Caco-2 (cell line): ENCODE data around the gene IL27RA. TPM values are rescaled to one million over a fixed set of nuclear protein-coding genes. Genes with fewer than 3 reads are reported as not detected.
"Not testable (repeated sequence)": the region's sequence is repeated elsewhere in the genome, so short reads cannot be mapped to it uniquely, and the experiment has no call there.

Source experiments
- BruUV-seq: library from RNA; stranded (reverse); fragments of 400-500 nt; replicated peaks from 2 replicates; lab custom pipeline; 2021; lab: Mats Ljungman, UMichigan
- CTCF ChIA-PET: fragments of 300-600 bp; sonication (Branson Sonifier 250); formaldehyde crosslinking; loops from one replicate; lab custom pipeline; 2022; ENCODE audit warnings: antibody characterized with exemption; lab: Charles Lee
- POLR2A ChIA-PET: fragments of 300-600 bp; sonication (Branson Sonifier 250); formaldehyde crosslinking; loops from one replicate; lab custom pipeline; 2022; ENCODE audit warnings: antibody characterized with exemption; lab: Charles Lee
- DNase-seq, 2 experiments: peaks; one replicate each; pipeline versions ENCODE4 v3.0.0 to v3.0.0-alpha.2; 2020 to 2022
- H3K27me3 ChIP-seq: replicated peaks from 2 replicates; pipeline ENCODE4 v1.6.0; 2011; ENCODE audit warnings: low read length; ENCODE audit not compliant: control insufficient read depth, insufficient read depth
- H3K36me3 ChIP-seq: 2 replicates; pipeline ENCODE4 v1.5.1; 2011; ENCODE audit warnings: low read length; ENCODE audit not compliant: control insufficient read depth, insufficient read depth
- H3K4me1 ChIP-seq: fragments of 250-450 bp; sonication (Bioruptor Pico); 2 replicates; pipeline ENCODE4 v1.5.1; 2020; ENCODE audit warnings: mild to moderate bottlenecking
- H3K4me3 ChIP-seq: 2 replicates; pipeline ENCODE4 v1.5.1; 2011; ENCODE audit warnings: low read depth, mild to moderate bottlenecking, control low read depth, low read length
- H3K9me3 ChIP-seq: fragments of 250-450 bp; sonication (Bioruptor Pico); 2 replicates; pipeline ENCODE4 v1.5.1; 2020; ENCODE audit warnings: mild to moderate bottlenecking, moderate library complexity
- H3K27ac Mint-ChIP-seq: one replicate; pipeline ENCODE4 v1.8.0; 2022; ENCODE audit warnings: mixed read lengths; ENCODE audit not compliant: unreplicated experiment
- H3K27me3 Mint-ChIP-seq: one replicate; pipeline ENCODE4 v1.8.0; 2022; ENCODE audit warnings: mixed read lengths; ENCODE audit not compliant: insufficient read depth, unreplicated experiment
- H3K36me3 Mint-ChIP-seq: one replicate; pipeline ENCODE4 v1.8.0; 2022; ENCODE audit warnings: mild to moderate bottlenecking, mixed read lengths; ENCODE audit not compliant: insufficient read depth, unreplicated experiment
- H3K4me1 Mint-ChIP-seq: one replicate; pipeline ENCODE4 v1.8.0; 2022; ENCODE audit warnings: low read depth, mixed read lengths; ENCODE audit not compliant: unreplicated experiment
- H3K4me3 Mint-ChIP-seq: one replicate; pipeline ENCODE4 v1.8.0; 2022; ENCODE audit warnings: mild to moderate bottlenecking, moderate library complexity, mixed read lengths; ENCODE audit not compliant: unreplicated experiment
- H3K9me3 Mint-ChIP-seq: one replicate; pipeline ENCODE4 v1.8.0; 2022; ENCODE audit warnings: mixed read lengths; ENCODE audit not compliant: unreplicated experiment
- CTCF ChIP-seq, 2 experiments: fragments of 200-600 bp in 1 of 2; IDR thresholded peaks; 1 replicate in 1 of 2; 2 replicates in 1 of 2; pipeline versions ENCODE4 v1.5.1 to v1.8.0; 2011 to 2022; ENCODE audit warnings: antibody characterized with exemption in 1 of 2, control low read depth in 1 of 2, inconsistent platforms in 1 of 2, low read depth in 1 of 2, low read length in 1 of 2, mild to moderate bottlenecking in 1 of 2, moderate library complexity in 1 of 2; ENCODE audit not compliant: insufficient read depth in 1 of 2, severe bottlenecking in 1 of 2, unreplicated experiment in 1 of 2
- intact Hi-C: fragments of 100-400 bp; cut with micrococcal nuclease; formaldehyde crosslinking; loops from one replicate; pipeline ENCODE4 v1.10.0; 2022; ENCODE audit not compliant: unreplicated experiment
- total RNA-seq: library from RNA; stranded (reverse); gene quantifications from 2 replicates; pipeline ENCODE4 v1.2.3, GENCODE V29; 2022

IL27RA gene
- total RNA-seq, 1 experiment from 2014 or later = 4.7 TPM

DNA sequence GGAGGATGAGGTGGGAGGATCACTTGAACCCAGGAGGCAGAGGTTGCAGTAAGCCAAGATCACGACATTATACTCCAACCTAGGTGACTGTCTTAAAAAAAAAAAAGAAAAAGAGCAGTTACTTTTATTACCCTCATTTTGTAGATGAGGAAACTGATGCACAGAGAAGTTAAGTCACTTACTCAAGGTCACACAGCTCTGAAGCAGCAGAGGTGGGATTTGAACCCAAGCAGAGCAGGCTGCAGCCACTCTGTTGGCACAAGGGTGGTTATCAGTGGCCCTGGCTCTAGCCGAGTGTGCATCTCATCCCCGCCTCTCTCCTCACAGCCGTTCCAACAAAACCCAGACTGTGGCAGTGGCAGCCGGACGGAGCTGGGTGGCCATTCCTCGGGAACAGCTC, 7.6 kb downstream of the IL27RA start:
- peaks cover 2% of the 10 kb centered on the region for H3K36me3 Mint-ChIP-seq
- no peaks in the 10 kb centered on the region for H3K4me1 ChIP-seq
- no peak for DNase-seq
- no peaks in the 10 kb centered on the region for H3K27me3 Mint-ChIP-seq
- no peak for TF ChIP-seq CTCF (IDR thresholded peaks at IDR 0.05; ENCODE audit: insufficient read depth in 1 of 2, low read depth in 1 of 2, low read length in 1 of 2, severe bottlenecking in 1 of 2, unreplicated experiment in 1 of 2)
- intact Hi-C loops = no loop called here
- no peaks in the 10 kb centered on the region for H3K9me3 Mint-ChIP-seq
- no peak overlapping the region for H3K4me3 ChIP-seq
- H3K27ac Mint-ChIP-seq = no peak overlapping the region
- peaks cover 6% of the 10 kb centered on the region for H3K4me1 Mint-ChIP-seq
- H3K9me3 ChIP-seq = no peaks in the 10 kb centered on the region
- H3K4me3 Mint-ChIP-seq = no peak overlapping the region
- no peaks in the 10 kb centered on the region for H3K36me3 ChIP-seq
- CTCF ChIA-PET = interaction anchor here (0.7 kb wide), 1 partner anchor 34 kb away, joined by 3 read pairs; no protein-coding TSS in a partner anchor
- no peaks in the 10 kb centered on the region for H3K27me3 ChIP-seq
- POLR2A ChIA-PET = no interaction called here
- no TSS peak for BruUV-seq

DNA sequence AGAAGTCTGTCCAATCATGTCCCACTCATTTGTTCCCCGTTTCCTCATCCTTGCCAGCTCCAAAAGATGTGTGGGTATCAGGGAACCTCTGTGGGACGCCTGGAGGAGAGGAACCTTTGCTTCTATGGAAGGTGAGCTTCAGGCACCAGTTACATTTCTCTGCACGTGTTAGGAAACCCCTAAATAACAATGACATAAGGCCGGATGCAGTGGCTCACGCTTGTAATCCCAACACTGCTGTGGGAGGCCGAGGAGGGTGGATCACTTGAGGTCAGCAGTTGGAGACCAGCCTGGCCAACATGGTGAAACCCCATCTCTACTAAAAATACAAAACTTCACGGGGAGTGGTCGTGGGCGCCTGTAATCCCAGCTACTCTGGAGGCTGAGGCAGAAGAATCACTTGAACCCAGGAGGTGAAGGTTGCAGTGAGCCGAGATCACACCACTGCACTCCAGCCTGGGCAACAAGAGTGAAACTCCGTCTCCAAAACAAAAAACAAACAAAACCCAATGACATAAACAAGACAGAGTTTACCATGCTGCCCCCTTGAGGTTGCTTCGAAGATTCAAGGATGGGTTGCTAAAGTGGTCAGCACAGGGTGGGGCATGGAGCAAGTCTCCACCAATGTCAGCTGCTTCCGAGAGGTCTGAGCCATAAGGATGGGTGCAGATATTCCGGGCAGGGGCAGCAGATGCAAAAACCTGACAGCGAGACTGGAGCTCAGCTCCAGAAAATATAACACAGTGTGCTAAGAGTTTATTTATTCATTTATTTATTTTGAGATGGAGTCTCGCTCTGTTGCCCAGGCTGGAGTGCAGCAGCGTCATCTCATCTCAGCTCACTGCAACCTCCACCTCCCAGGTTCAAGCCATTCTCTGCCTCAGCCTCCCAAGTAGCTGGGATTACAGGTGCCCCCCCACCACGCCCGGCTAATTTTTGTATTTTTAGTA, 11.4 kb downstream of the IL27RA start:
- POLR2A ChIA-PET = not testable (repeated sequence)

DNA sequence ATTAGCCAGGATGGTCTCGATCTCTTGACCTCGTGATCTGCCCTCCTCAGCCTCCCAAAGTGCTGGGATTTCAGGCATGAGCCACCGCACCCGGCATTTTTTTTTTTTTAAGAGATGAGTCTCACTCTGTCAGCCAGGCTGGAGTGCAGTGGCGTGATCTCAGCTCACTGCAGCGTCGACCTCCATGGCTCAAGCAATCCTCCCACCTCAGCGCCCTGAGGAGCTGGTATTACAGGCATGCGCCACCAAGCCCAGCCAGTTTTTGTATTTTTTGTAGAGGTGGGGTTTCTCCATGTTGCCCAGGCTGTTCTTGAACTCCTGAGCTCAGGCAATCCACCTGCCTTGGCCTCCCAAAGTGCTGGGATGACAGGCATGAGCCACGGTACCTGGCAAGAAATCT, 16.3 kb downstream of the IL27RA start:
- intact Hi-C loops, H3K4me3 ChIP-seq, BruUV-seq, POLR2A ChIA-PET, H3K4me1 ChIP-seq, H3K9me3 Mint-ChIP-seq, H3K27me3 ChIP-seq, H3K36me3 Mint-ChIP-seq, H3K9me3 ChIP-seq, H3K4me1 Mint-ChIP-seq, H3K36me3 ChIP-seq, H3K4me3 Mint-ChIP-seq, DNase-seq, H3K27ac Mint-ChIP-seq, H3K27me3 Mint-ChIP-seq: not testable (repeated sequence)
- CTCF ChIA-PET = interaction anchor here (0.6 to 1.4 kb wide), 3 partner anchors 16 to 34 kb away, joined by 4 to 7 read pairs (median 5); partner anchors contain the start of gene IL27RA

More for the DNA sequence above, 11.4 kb downstream of the IL27RA start:
- H3K9me3 Mint-ChIP-seq, H3K4me3 ChIP-seq, H3K4me1 Mint-ChIP-seq, H3K36me3 ChIP-seq, H3K4me1 ChIP-seq, H3K27me3 ChIP-seq, H3K9me3 ChIP-seq, H3K4me3 Mint-ChIP-seq, BruUV-seq, intact Hi-C loops, H3K27me3 Mint-ChIP-seq, H3K36me3 Mint-ChIP-seq: not testable (repeated sequence)
- peak in 1 of 2 experiments; percentile 50 for DNase-seq
- TF ChIP-seq CTCF (IDR thresholded peaks at IDR 0.05; ENCODE audit: insufficient read depth in 1 of 2, low read depth in 1 of 2, low read length in 1 of 2, severe bottlenecking in 1 of 2, unreplicated experiment in 1 of 2) = peak; percentile 23 to 32
- peak overlapping the region; percentile 42 for H3K27ac Mint-ChIP-seq
- CTCF ChIA-PET = interaction anchor here (1.1 kb wide), 1 partner anchor 132 kb away, joined by 3 read pairs; no protein-coding TSS in a partner anchor
